ENCODE data around the gene MB21D2.

MB21D2 gene

DNA sequence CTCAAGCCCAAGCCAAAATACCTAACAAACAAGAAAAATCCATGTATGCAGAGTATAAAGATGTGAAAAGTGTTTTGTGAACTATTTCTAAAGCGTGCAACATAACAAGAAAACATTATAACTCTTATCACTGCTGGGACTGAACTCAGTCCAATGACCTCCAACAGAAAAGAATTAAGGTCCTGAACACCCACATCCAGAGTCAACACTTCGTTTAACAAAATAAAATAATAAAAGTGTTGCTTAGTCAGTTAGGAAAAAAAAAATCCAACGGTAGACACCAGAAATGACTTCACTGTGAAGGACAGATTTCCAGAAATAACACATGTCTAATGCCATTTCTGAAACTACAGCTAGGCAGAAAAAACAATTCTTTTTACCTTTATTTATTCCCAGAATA, 28.0 kb downstream of the MB21D2 start:
- DNase-seq, result no peak

- DNase-seq, result no peak
Measured at GRCh38 chr3:192888190-192888589, 29.5 kb downstream of the MB21D2 start.

DNA sequence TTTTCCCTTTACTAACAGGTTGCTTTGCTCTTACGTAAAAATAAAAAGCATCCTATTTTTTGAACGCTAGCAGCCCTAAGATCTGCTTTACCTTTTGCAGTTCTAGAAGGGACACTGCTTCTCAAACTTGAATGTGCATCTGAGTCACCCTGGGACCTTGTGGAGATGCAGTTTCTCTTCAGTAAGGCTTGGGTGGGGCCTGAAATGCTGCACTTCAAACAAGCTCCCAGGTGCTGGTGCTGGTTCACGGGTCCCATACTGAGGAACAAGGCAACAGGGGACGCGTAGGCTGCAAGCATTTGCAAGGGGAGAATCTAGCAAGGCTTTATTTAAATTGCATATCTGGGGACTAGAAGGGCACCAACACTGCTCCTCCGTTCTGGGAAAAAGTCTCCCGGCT, 30.0 kb downstream of the MB21D2 start:
- DNase-seq, result no peak

GRCh38 chr3:192887047-192887446, 30.6 kb downstream of the MB21D2 start:
- no peak for DNase-seq

GRCh38 chr3:192884777-192885773, 32.6 kb downstream of the MB21D2 start:
- DNase-seq, result no peak

- DNase-seq, result no peak
Measured at GRCh38 chr3:192883512-192883911, 34.1 kb downstream of the MB21D2 start.

- DNase-seq, result no peak
Measured at GRCh38 chr3:192881159-192881786, 36.4 kb downstream of the MB21D2 start.

DNA sequence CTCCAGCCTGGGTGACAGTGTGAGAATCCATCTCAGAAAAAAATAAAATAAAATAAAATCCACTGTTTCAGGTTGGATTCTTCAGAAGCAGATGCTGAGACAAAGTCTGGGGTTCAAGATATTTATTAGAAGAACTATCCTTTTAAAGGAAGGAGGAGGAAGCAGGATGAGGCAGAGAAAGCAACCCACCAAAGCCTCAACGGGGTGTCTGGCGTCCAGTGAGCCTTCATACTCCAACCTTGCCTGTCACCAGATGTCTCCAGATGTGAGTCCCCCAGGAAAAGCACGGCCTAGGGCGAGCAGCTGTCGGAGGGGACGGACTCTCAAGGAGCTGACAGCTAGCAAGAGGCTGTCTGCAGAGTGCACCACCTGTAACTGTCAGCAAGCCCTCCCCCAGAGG, 37.3 kb downstream of the MB21D2 start:
- DNase-seq, result no peak

- DNase-seq, result no peak
Measured at GRCh38 chr3:192879346-192880031, 38.2 kb downstream of the MB21D2 start.

DNA sequence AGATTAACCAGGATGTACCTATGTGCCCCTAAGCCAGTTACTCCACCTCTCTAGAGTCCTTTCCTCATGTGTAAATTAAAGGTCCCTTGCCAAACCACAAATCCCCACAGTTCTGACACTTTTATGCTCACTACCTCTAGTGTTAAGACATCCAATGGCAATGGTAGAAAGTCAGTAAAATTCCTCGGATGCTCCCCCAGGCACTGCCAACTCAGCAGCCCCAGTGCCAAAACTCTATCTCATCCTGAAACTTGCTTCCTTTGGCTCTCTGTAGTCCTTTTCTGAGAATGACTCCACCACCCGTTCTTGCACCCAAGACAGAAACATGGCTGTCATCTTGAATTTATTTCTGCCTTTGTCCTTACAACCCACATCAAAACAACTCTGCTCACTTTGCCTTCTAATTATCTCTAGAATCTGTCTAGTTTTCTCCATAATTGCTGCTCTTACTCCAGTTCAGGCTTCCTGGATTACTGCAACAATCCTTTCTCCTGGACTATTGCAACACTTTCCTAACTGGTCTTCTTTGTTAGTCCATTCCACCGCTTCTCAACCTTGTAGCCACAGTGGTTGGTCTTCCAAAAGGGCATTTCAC, 41.6 kb downstream of the MB21D2 start:
- DNase-seq, result no peak

GRCh38 chr3:192870822-192871221, 46.8 kb downstream of the MB21D2 start:
- no peak for DNase-seq

DNA sequence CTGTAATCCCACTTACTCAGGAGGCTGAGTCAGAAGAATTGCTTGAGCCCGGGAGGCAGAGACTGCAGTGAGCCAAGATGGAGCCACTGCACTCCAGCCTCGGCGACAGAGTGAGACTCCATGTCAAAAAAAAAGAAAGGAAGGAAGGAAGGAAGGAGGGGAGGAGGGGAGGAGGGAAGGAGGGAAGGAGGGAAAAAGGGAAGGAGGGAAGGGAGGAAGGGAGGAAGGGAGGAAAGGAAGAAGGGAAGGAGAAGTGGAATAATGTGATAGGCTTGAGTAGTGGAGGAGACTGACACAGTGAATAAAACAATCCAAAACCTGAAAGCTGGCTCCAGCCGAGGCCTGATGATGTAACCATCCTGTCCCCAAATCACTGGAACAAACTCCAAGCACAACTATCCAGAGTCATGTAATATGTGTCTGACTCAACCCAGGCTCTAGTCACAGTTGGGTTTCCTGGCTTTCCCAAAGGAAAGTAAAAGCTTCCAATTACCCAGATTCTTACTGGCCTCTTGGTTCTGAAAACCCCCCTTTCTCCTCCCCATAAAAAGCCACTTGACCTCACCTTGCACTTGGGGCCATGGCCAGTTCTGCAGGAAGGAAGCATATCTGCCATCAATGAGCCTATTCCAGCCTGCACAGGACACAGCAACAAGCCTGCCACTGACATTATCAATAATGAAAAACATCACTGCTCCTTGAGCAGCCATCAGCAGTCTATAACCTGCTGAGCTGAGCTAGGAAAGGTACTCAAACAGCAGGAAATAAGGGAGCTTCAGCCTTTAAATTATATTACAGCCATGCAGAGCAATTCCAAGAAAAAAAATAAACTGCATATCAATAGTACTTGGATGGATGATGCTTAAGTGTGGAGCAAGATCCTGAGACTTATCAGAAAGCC, 48.3 kb downstream of the MB21D2 start:
- DNase-seq, result no peak

DNA sequence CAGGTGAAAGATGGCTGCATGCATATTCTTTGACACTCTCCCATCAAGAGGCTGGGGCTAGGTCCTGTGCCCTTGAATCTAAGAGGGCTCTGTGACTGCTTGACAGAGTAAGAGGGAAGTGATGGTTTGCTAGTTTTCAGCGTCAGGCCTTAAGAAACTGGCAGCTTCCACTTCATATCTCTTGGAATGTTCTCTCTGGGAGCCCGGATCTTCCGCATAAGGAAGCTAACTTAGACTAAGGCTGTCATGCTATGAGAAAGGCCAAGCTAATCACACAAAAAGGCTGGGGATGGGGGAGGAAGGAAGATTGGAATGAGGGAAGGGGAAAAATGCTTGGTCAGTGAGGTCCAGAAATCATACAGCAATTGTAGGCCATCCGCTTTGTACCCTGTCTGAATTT, 50.0 kb downstream of the MB21D2 start:
- no peak for DNase-seq

GRCh38 chr3:192866804-192867203, 50.9 kb downstream of the MB21D2 start:
- DNase-seq, result no peak

GRCh38 chr3:192864941-192865340, 52.7 kb downstream of the MB21D2 start:
- no peak for DNase-seq

DNA sequence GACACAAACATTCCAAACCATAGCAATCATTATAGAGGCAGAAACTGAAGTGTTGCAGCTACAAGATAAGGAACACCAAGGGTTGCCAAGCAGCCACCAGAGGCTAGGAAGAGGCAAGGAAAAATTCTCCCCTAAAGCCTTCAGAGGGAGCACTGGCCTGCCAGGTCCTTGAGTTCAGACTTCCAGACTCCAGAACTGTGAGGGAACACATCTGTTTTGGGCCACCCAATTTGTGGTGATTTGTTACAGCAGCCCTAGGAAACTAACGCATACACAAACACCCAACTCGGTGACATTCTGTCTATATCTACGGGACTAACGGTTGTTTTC, 54.6 kb downstream of the MB21D2 start:
- DNase-seq, result no peak

DNA sequence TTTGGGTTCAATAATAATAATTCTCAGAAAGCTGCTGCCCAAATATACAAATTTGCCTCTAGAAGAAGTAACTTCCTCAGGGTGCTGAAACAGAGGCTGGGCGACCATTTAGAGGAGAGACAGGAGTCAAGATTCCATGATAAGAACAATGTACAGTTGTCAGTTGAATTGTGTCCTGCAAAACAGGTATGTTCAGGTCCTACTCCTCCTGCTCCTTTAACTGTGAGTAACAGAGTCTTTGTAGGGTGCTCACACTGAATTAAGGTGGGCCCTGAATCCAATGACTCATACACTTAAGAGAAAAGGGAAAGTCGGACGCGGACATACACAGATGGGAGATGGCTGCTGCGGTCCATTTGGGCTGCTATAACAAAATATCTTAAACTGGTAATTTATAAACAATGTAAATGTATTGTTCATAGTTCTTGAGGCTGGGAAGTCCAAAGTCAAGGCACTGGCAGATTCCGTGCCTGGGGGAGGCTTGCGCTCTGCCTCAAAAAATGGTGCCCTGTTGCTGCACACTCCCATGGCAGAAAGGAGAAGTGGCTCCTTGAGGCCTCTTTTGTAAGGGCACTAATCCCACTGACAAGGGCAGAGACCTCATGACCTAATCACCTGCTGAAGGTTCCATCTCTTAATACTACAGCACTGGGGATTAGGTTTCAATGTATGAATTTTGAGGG, 55.1 kb downstream of the MB21D2 start:
- DNase-seq, result no peak

GRCh38 chr3:192861972-192862371, 55.7 kb downstream of the MB21D2 start:
- DNase-seq, result no peak

DNA sequence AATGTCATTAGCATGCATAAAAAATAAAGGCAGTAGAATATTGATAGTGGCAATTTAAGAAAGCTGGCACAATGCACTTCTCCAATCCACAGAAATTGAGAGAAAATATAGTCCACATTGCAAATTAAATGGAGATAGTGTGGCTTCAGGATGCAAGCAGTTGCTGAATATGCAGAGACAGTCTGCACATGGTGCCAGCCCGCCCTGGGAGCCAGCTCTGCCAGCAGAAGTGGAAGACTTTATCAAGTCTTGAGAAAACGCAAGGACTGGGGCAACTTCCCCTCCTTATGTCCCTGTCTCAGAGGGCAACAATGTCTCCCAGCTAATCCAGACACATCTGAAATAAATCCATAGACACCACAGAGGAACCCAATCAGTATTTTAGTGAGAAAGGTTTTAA, 57.2 kb downstream of the MB21D2 start:
- DNase-seq, result no peak

DNA sequence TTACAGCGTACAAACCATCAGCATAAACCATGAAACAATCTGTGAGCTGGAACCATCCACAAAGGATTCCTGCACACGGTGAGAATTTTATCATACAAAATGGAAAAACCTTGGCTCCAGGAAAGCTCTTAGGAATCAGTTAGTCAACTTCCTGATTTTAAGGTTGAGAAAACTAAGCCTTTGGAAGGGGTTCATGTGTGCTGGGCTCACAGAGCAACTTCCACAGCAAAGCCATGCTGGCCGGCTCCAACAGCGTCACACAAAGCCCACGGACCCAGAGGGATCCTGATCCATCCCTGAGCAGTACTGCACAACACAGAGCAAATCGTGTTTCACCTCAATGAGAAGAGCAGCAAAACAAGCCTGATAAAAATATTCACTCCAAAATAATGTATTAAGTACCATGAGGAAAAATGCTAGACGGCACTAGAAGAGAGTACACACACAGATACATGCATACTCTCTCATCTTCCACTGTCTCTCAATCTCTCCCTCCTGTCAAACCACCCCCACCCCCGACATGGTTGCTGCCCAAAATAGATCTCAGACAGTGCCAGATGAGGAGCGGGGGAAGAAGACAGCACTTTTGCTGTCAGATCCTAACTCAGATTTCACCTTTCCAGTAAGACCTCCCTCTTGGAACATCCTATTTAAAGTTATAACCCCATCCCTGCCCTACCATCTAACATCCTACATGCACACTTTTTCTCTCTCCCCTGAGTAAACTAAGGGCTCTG, 58.6 kb downstream of the MB21D2 start:
- no peak for DNase-seq

- no peak for DNase-seq
Measured at GRCh38 chr3:192857260-192857661, 60.4 kb downstream of the MB21D2 start.

Measured in NCI-H146 (cell line).